Activated effector memory CD4-positive, alpha-beta T cell treated with anti-CD3 and anti-CD28 coated beads, Interleukin-2, amount 50 U/mL, for 16 hours (primary cell): ENCODE measurements around the gene ATP1B1.
"Not testable (repeated sequence)": the region's sequence is repeated elsewhere in the genome, so short reads cannot be mapped to it uniquely, and the experiment has no call there.

ENCODE experiments used
- DNase-seq: peaks from one replicate; pipeline ENCODE4 v3.0.0-alpha.2; 2020

ATP1B1 gene

GRCh38 chr1:169118227-169118626, 11.7 kb downstream of the ATP1B1 start:
- DNase-seq: no peak

GRCh38 chr1:169119405-169119804, 12.9 kb downstream of the ATP1B1 start:
- no peak for DNase-seq

- DNase-seq: no peak
These were observed 13.6 kb downstream of the ATP1B1 start for GRCh38 chr1:169120066-169120465.

GRCh38 chr1:169121146-169121923, 14.8 kb downstream of the ATP1B1 start:
- no peak for DNase-seq

- no peak for DNase-seq
These were observed 16.5 kb downstream of the ATP1B1 start for GRCh38 chr1:169122976-169123375.

- no peak for DNase-seq
These were observed 18.0 kb downstream of the ATP1B1 start for GRCh38 chr1:169124459-169124858.

GRCh38 chr1:169125597-169125996, 19.1 kb downstream of the ATP1B1 start:
- not testable (repeated sequence) for DNase-seq

GRCh38 chr1:169126335-169126734, 19.8 kb downstream of the ATP1B1 start:
- no peak for DNase-seq

- DNase-seq: no peak
These were observed 20.8 kb downstream of the ATP1B1 start for GRCh38 chr1:169127305-169127704.

- no peak for DNase-seq
These were observed 22.1 kb downstream of the ATP1B1 start for GRCh38 chr1:169128562-169128961.

GRCh38 chr1:169129109-169129784, 22.8 kb downstream of the ATP1B1 start:
- DNase-seq: no peak

- DNase-seq: no peak
These were observed 24.2 kb downstream of the ATP1B1 start for GRCh38 chr1:169130683-169131082.

- no peak for DNase-seq
These were observed 26.2 kb downstream of the ATP1B1 start for GRCh38 chr1:169132512-169133227.

GRCh38 chr1:169133228-169133576, 26.7 kb downstream of the ATP1B1 start:
- no peak for DNase-seq

- DNase-seq: no peak
These were observed 27.5 kb downstream of the ATP1B1 start for GRCh38 chr1:169133801-169134502.

- no peak for DNase-seq
These were observed 30.9 kb downstream of the ATP1B1 start for GRCh38 chr1:169137357-169137756.

- no peak for DNase-seq
These were observed 32.6 kb downstream of the ATP1B1 start for GRCh38 chr1:169138866-169139670.

GRCh38 chr1:169141356-169141755, 34.9 kb downstream of the ATP1B1 start:
- no peak for DNase-seq

GRCh38 chr1:169142129-169142528, 35.6 kb downstream of the ATP1B1 start:
- DNase-seq: no peak

GRCh38 chr1:169143346-169143745, 36.9 kb downstream of the ATP1B1 start:
- no peak for DNase-seq

GRCh38 chr1:169143984-169144383, 37.5 kb downstream of the ATP1B1 start:
- DNase-seq: no peak

- DNase-seq: no peak
These were observed 38.6 kb downstream of the ATP1B1 start for GRCh38 chr1:169144941-169145626.
